H9 (cell line): ENCODE measurements around the gene OR5P2. TPM values are rescaled to one million over a fixed set of nuclear protein-coding genes. Genes with fewer than 3 reads are reported as not detected.

Source experiments
- DNase-seq: peaks from one replicate; pipeline ENCODE4 v3.0.0-alpha.2; 2017
- H2AFZ ChIP-seq: one replicate; pipeline ENCODE4 v1.6.1; 2013; ENCODE audit warnings: mild to moderate bottlenecking, low read length, control low read depth, moderate library complexity
- H2AK5ac ChIP-seq: 2 replicates; pipeline ENCODE4 v1.6.1; 2013; ENCODE audit warnings: low read length, control low read depth, mixed read lengths; ENCODE audit not compliant: insufficient read length
- H2BK120ac ChIP-seq: one replicate; pipeline ENCODE4 v1.6.1; 2013; ENCODE audit warnings: low read depth, mild to moderate bottlenecking, low read length, control low read depth, inconsistent platforms; ENCODE audit not compliant: poor library complexity, severe bottlenecking
- H2BK12ac ChIP-seq: 2 replicates; pipeline ENCODE4 v1.6.1; 2013; ENCODE audit warnings: low read length, control low read depth, mixed read lengths, low read depth; ENCODE audit not compliant: insufficient read length
- H2BK15ac ChIP-seq: 2 replicates; pipeline ENCODE4 v1.6.1; 2013; ENCODE audit warnings: low read depth, low read length, control low read depth
- H2BK20ac ChIP-seq: one replicate; pipeline ENCODE4 v1.6.1; 2013; ENCODE audit warnings: low read depth, mild to moderate bottlenecking, low read length, control low read depth, inconsistent platforms; ENCODE audit not compliant: poor library complexity, severe bottlenecking
- H2BK5ac ChIP-seq: 2 replicates; pipeline ENCODE4 v1.6.1; 2013; ENCODE audit warnings: low read length, control low read depth, mixed read lengths; ENCODE audit not compliant: insufficient read length
- H3K14ac ChIP-seq: 2 replicates; pipeline ENCODE4 v1.6.1; 2013; ENCODE audit warnings: low read length, control low read depth; ENCODE audit not compliant: insufficient read depth
- H3K18ac ChIP-seq: 2 replicates; pipeline ENCODE4 v1.6.1; 2013; ENCODE audit warnings: low read depth, mild to moderate bottlenecking, mixed read lengths, low read length, control low read depth; ENCODE audit not compliant: insufficient read length
- H3K23ac ChIP-seq: 2 replicates; pipeline ENCODE4 v1.6.1; 2013; ENCODE audit warnings: low read length, control low read depth, mixed read lengths, low read depth; ENCODE audit not compliant: insufficient read length
- H3K23me2 ChIP-seq: 2 replicates; pipeline ENCODE4 v1.6.1; 2013; ENCODE audit warnings: low read depth, mild to moderate bottlenecking, mixed read lengths, low read length, control low read depth; ENCODE audit not compliant: insufficient read length, poor library complexity, severe bottlenecking
- H3K27ac ChIP-seq: 2 replicates; pipeline ENCODE4 v1.5.1; 2013; ENCODE audit warnings: low read length, control low read depth, mixed read lengths, low read depth; ENCODE audit not compliant: insufficient read length
- H3K27me3 ChIP-seq: 2 replicates; pipeline ENCODE4 v1.6.1; 2013; ENCODE audit warnings: low read length, control low read depth, inconsistent platforms; ENCODE audit not compliant: insufficient read depth
- H3K4ac ChIP-seq: 2 replicates; pipeline ENCODE4 v1.6.1; 2013; ENCODE audit warnings: low read depth, mild to moderate bottlenecking, control low read depth, inconsistent platforms, low read length, moderate library complexity
- H3K4me1 ChIP-seq: 2 replicates; pipeline ENCODE4 v1.6.1; 2013; ENCODE audit warnings: low read length, control low read depth, inconsistent platforms; ENCODE audit not compliant: insufficient read depth
- H3K4me2 ChIP-seq: 2 replicates; pipeline ENCODE4 v1.6.1; 2013; ENCODE audit warnings: low read length, control low read depth, mixed read lengths; ENCODE audit not compliant: insufficient read length, insufficient read depth
- H3K56ac ChIP-seq: 2 replicates; pipeline ENCODE4 v1.6.1; 2013; ENCODE audit warnings: low read depth, mild to moderate bottlenecking, mixed read lengths, low read length, control low read depth; ENCODE audit not compliant: insufficient read length
- H3K79me1 ChIP-seq: 2 replicates; pipeline ENCODE4 v1.6.1; 2013; ENCODE audit warnings: low read depth, mild to moderate bottlenecking, moderate library complexity, low read length, control low read depth, inconsistent platforms; ENCODE audit not compliant: insufficient read depth, poor library complexity, severe bottlenecking
- H3K79me2 ChIP-seq: 2 replicates; pipeline ENCODE4 v1.6.1; 2013; ENCODE audit warnings: low read length, control low read depth, inconsistent platforms; ENCODE audit not compliant: insufficient read depth
- H3K9ac ChIP-seq: 2 replicates; pipeline ENCODE4 v1.6.1; 2013; ENCODE audit warnings: low read length, control low read depth, mixed read lengths; ENCODE audit not compliant: insufficient read length; ENCODE audit errors: extremely low read depth
- H3K9me3 ChIP-seq: one replicate; pipeline ENCODE4 v1.6.1; 2013; ENCODE audit warnings: low read depth, low read length, inconsistent platforms; ENCODE audit not compliant: control insufficient read depth
- H3T11ph ChIP-seq: one replicate; pipeline ENCODE4 v1.6.1; 2013; ENCODE audit warnings: mild to moderate bottlenecking, low read length, control low read depth, inconsistent platforms
- H4K20me1 ChIP-seq: one replicate; pipeline ENCODE4 v1.6.1; 2013; ENCODE audit not compliant: control insufficient read depth, insufficient read length, insufficient read depth
- H4K5ac ChIP-seq: 2 replicates; pipeline ENCODE4 v1.6.1; 2013; ENCODE audit warnings: low read depth, mild to moderate bottlenecking, mixed read lengths, low read length, control low read depth; ENCODE audit not compliant: insufficient read length
- H4K8ac ChIP-seq: replicated peaks from 2 replicates; pipeline ENCODE4 v1.6.1; 2013; ENCODE audit warnings: low read length, control low read depth, mixed read lengths, low read depth; ENCODE audit not compliant: insufficient read length
- H4K91ac ChIP-seq: 2 replicates; pipeline ENCODE4 v1.6.1; 2013; ENCODE audit warnings: low read depth, mild to moderate bottlenecking, moderate library complexity, mixed read lengths, low read length, control low read depth; ENCODE audit not compliant: insufficient read length
- H3K27ac Mint-ChIP-seq, 3 experiments: 2 replicates in 2 of 3; 3 replicates in 1 of 3; pipeline ENCODE4 v1.8.0; 2020 to 2021; ENCODE audit warnings: mixed read lengths in 3 of 3, mild to moderate bottlenecking in 1 of 3, moderate library complexity in 1 of 3
- H3K27me3 Mint-ChIP-seq: 2 replicates; pipeline ENCODE4 v1.8.0; 2021; ENCODE audit warnings: low read depth, mild to moderate bottlenecking, moderate library complexity, mixed read lengths
- H3K36me3 Mint-ChIP-seq, 3 experiments: 2 replicates in 2 of 3; 3 replicates in 1 of 3; pipeline ENCODE4 v1.8.0; 2020 to 2021; ENCODE audit warnings: low read depth in 3 of 3, mixed read lengths in 3 of 3; ENCODE audit not compliant: insufficient read depth in 1 of 3
- H3K4me1 Mint-ChIP-seq, 2 experiments: 2 replicates each; pipeline ENCODE4 v1.8.0; 2020; ENCODE audit warnings: mixed read lengths in 2 of 2
- H3K4me3 Mint-ChIP-seq, 2 experiments: 2 replicates in 1 of 2; 3 replicates in 1 of 2; pipeline ENCODE4 v1.8.0; 2020 to 2021; ENCODE audit warnings: mild to moderate bottlenecking in 2 of 2, mixed read lengths in 2 of 2, moderate library complexity in 1 of 2
- H3K9me3 Mint-ChIP-seq, 2 experiments: 2 replicates in 1 of 2; 3 replicates in 1 of 2; pipeline ENCODE4 v1.8.0; 2020; ENCODE audit warnings: mild to moderate bottlenecking in 2 of 2, mixed read lengths in 2 of 2, moderate library complexity in 1 of 2
- CTCF ChIP-seq: fragments of 200-600 bp; sonication (generic); conservative IDR thresholded peaks from 3 replicates; pipeline ENCODE4 v1.8.0; 2021; ENCODE audit warnings: antibody characterized with exemption, mild to moderate bottlenecking
- WGBS: extraction: QIAGEN DNeasy Blood & Tissue Kit; methylation state at CpG from one replicate; pipeline ENCODE4 v1.1.7; 2013; ENCODE audit warnings: missing lambda C conversion rate, low lambda C conversion rate, mixed read lengths; ENCODE audit not compliant: insufficient read length; ENCODE audit errors: extremely low coverage; 5-methylcytosine and 5-hydroxymethylcytosine counted together
- total RNA-seq: library from RNA; stranded (reverse); gene quantifications from 2 replicates; pipeline ENCODE4 v1.2.1, GENCODE V29; 2021

The OR5P2 gene
- total RNA-seq, 1 experiment from 2014 or later = not detected

GRCh38 chr11:7846003-7846402 lies 49.3 kb upstream of the OR5P2 start:
- H3T11ph ChIP-seq = no peak overlapping the region
- DNase-seq = no peak
- no CpG with 5 or more reads among the region's 3 CpGs for WGBS
- H4K20me1 ChIP-seq = no peaks in the 10 kb centered on the region
- Mint-ChIP-seq H3K4me3 (no peak overlapping the region), H3K4me1 (peaks cover 14 to 15% of the 10 kb centered on the region in 2 experiments), H3K27me3 (no peaks in the 10 kb centered on the region), H3K27ac (no peak overlapping the region), H3K36me3 (no peaks in the 10 kb centered on the region), H3K9me3 (no peaks in the 10 kb centered on the region)
- H4K5ac ChIP-seq = no peak overlapping the region
- H2BK15ac ChIP-seq = no peak overlapping the region
- no peaks in the 10 kb centered on the region for H3K9me3 ChIP-seq
- H3K56ac ChIP-seq = no peak overlapping the region
- no peak overlapping the region for H3K14ac ChIP-seq
- no peaks in the 10 kb centered on the region for H3K79me1 ChIP-seq
- H3K4me1 ChIP-seq = no peaks in the 10 kb centered on the region
- no peak for TF ChIP-seq CTCF
- H3K4ac ChIP-seq = no peak overlapping the region
- no peak overlapping the region for H2BK120ac ChIP-seq
- H3K23ac ChIP-seq = no peak overlapping the region
- no peak overlapping the region for H3K9ac ChIP-seq
- no peak overlapping the region for H2AFZ ChIP-seq
- H2BK5ac ChIP-seq = no peak overlapping the region
- no peak overlapping the region for H3K18ac ChIP-seq
- H4K8ac ChIP-seq = no peak overlapping the region
- H2AK5ac ChIP-seq = no peak overlapping the region
- H3K4me2 ChIP-seq = no peak overlapping the region
- no peaks in the 10 kb centered on the region for H3K27me3 ChIP-seq
- H2BK12ac ChIP-seq = no peak overlapping the region
- H4K91ac ChIP-seq = no peak overlapping the region
- no peaks in the 10 kb centered on the region for H3K23me2 ChIP-seq
- no peaks in the 10 kb centered on the region for H3K79me2 ChIP-seq
- H2BK20ac ChIP-seq = no peak overlapping the region
- H3K27ac ChIP-seq = no peak overlapping the region
